DOHH2 (cell line): ENCODE measurements around the gene MMP23B.

ENCODE experiments used
- H3F3A ChIP-seq: fragments of 200-600 bp; sonication (generic), shearing (Covaris generic); 2 replicates; pipeline ENCODE4 v1.6.0; 2016; ENCODE audit warnings: antibody characterized with exemption, mild to moderate bottlenecking; ENCODE audit not compliant: control insufficient read depth, insufficient read depth
- H3K27ac ChIP-seq: fragments of 200-600 bp; sonication (generic); 2 replicates; pipeline ENCODE4 v1.5.1; 2014; ENCODE audit warnings: low read depth, mild to moderate bottlenecking, low read length, moderate library complexity
- H3K27me3 ChIP-seq: fragments of 200-600 bp; sonication (generic); 2 replicates; pipeline ENCODE4 v1.6.1; 2014; ENCODE audit warnings: mild to moderate bottlenecking, low read length, mixed read lengths; ENCODE audit not compliant: control insufficient read depth
- H3K36me3 ChIP-seq: fragments of 200-600 bp; sonication (generic); 2 replicates; pipeline ENCODE4 v1.6.1; 2014; ENCODE audit warnings: mild to moderate bottlenecking, low read length, moderate library complexity, mixed read lengths; ENCODE audit not compliant: control insufficient read depth
- H3K4me1 ChIP-seq: fragments of 200-600 bp; sonication (generic); 2 replicates; pipeline ENCODE4 v1.6.1; 2014; ENCODE audit warnings: mild to moderate bottlenecking, low read length, mixed read lengths; ENCODE audit not compliant: control insufficient read depth
- H3K4me2 ChIP-seq: fragments of 200-600 bp; sonication (generic); 2 replicates; pipeline ENCODE4 v1.6.0; 2014; ENCODE audit warnings: mild to moderate bottlenecking, low read length, moderate library complexity
- H3K4me3 ChIP-seq: fragments of 200-600 bp; sonication (generic); 2 replicates; pipeline ENCODE4 v1.5.1; 2014; ENCODE audit warnings: mild to moderate bottlenecking, low read length, mixed read lengths
- H3K79me2 ChIP-seq: fragments of 200-600 bp; sonication (generic); 2 replicates; pipeline ENCODE4 v1.6.1; 2014; ENCODE audit warnings: mild to moderate bottlenecking, low read length, mixed read lengths; ENCODE audit not compliant: control insufficient read depth
- H3K9me2 ChIP-seq: fragments of 200-600 bp; sonication (generic); replicated peaks from 2 replicates; pipeline ENCODE4 v1.6.1; 2014; ENCODE audit warnings: mild to moderate bottlenecking, low read length, mixed read lengths; ENCODE audit not compliant: control insufficient read depth
- H3K9me3 ChIP-seq: fragments of 200-600 bp; sonication (generic); 2 replicates; pipeline ENCODE4 v1.6.1; 2014; ENCODE audit warnings: antibody characterized with exemption, low read length, mixed read lengths; ENCODE audit not compliant: control insufficient read depth, insufficient read depth
- H4K20me1 ChIP-seq: fragments of 200-600 bp; sonication (generic); 2 replicates; pipeline ENCODE4 v1.6.0; 2014; ENCODE audit warnings: low read depth, mild to moderate bottlenecking, antibody characterized with exemption, low read length, moderate library complexity; ENCODE audit not compliant: control insufficient read depth, insufficient read depth
- CTCF ChIP-seq: fragments of 200-600 bp; sonication (generic); IDR thresholded peaks from one replicate; pipeline ENCODE4 v1.5.1; 2014; ENCODE audit warnings: antibody characterized with exemption, mild to moderate bottlenecking, low read depth, low read length; ENCODE audit not compliant: poor library complexity, severe bottlenecking
- EZH2phosphoT487 ChIP-seq: fragments of 200-600 bp; sonication (generic); IDR thresholded peaks from 2 replicates; pipeline ENCODE4 v1.6.1; 2017; ENCODE audit warnings: borderline replicate concordance, mild to moderate bottlenecking, antibody characterized with exemption, low read length, moderate library complexity, mixed read lengths

MMP23B gene

GRCh38 chr1:1596493-1597274 is 35.3 kb upstream of the MMP23B start:
- Histone ChIP-seq H3K4me3 (no peak overlapping the region), H4K20me1 (0 out of 2 replicates have a peak, but pooled peaks cover 3% of the 10 kb centered on the region), H3K9me3 (no peaks in the 10 kb centered on the region), H3K4me1 (peaks cover 9% of the 10 kb centered on the region), H3F3A (no peaks in the 10 kb centered on the region), H3K79me2 (no peaks in the 10 kb centered on the region), H3K36me3 (no peaks in the 10 kb centered on the region), H3K27ac (no peak overlapping the region), H3K4me2 (no peak overlapping the region), H3K27me3 (peaks cover 37% of the 10 kb centered on the region), H3K9me2 (no peaks in the 10 kb centered on the region)
- TF ChIP-seq EZH2phosphoT487 (no peak), CTCF (no peak)

GRCh38 chr1:1597275-1597930 is 34.6 kb upstream of the MMP23B start:
- H3F3A ChIP-seq, result no peaks in the 10 kb centered on the region
- TF ChIP-seq CTCF (peak; percentile 35), EZH2phosphoT487 (no peak)
- peaks cover 12% of the 10 kb centered on the region for H3K4me1 ChIP-seq
- H3K27me3 ChIP-seq, result peaks cover 44% of the 10 kb centered on the region
- H3K9me2 ChIP-seq, result no peaks in the 10 kb centered on the region
- 0 out of 2 replicates have a peak, but pooled peaks cover 3% of the 10 kb centered on the region for H4K20me1 ChIP-seq
- no peak overlapping the region for H3K27ac ChIP-seq
- H3K4me3 ChIP-seq, result no peak overlapping the region
- 0 out of 2 replicates have a peak overlapping the region, but pooled peaks have one; percentile 16 for H3K4me2 ChIP-seq
- H3K36me3 ChIP-seq, result no peaks in the 10 kb centered on the region
- no peaks in the 10 kb centered on the region for H3K79me2 ChIP-seq
- H3K9me3 ChIP-seq, result no peaks in the 10 kb centered on the region

- 0 out of 2 replicates have a peak, but pooled peaks cover 3% of the 10 kb centered on the region for H4K20me1 ChIP-seq
- H3K27ac ChIP-seq, result no peak overlapping the region
- H3K9me3 ChIP-seq, result no peaks in the 10 kb centered on the region
- peaks cover 19% of the 10 kb centered on the region for H3K4me1 ChIP-seq
- H3F3A ChIP-seq, result no peaks in the 10 kb centered on the region; the same call in 1 of the 2 replicates
- peaks cover 48% of the 10 kb centered on the region for H3K27me3 ChIP-seq
- no peak overlapping the region for H3K4me3 ChIP-seq
- no peaks in the 10 kb centered on the region for H3K36me3 ChIP-seq
- H3K4me2 ChIP-seq, result 0 out of 2 replicates have a peak overlapping the region, but pooled peaks have one; percentile 16
- no peaks in the 10 kb centered on the region for H3K9me2 ChIP-seq
- TF ChIP-seq EZH2phosphoT487 (no peak), CTCF (no peak)
- no peaks in the 10 kb centered on the region for H3K79me2 ChIP-seq
These were observed 33.8 kb upstream of the MMP23B start for GRCh38 chr1:1598051-1598719.
